ENCODE data around the gene ZBTB18. TPM values are rescaled to one million over a fixed set of nuclear protein-coding genes. Genes with fewer than 3 reads are reported as not detected.

ZBTB18 gene
- total RNA-seq, 1 donor from 2014 or later: 16.7 TPM

GRCh38 chr1:244068567-244068966, 17.5 kb downstream of the ZBTB18 start:
- no peaks in the 10 kb centered on the region for H3K9me3 Mint-ChIP-seq
- peaks cover 6% of the 10 kb centered on the region for H3K27me3 Mint-ChIP-seq
- TF ChIP-seq CTCF (conservative IDR thresholded peaks at IDR 0.05): no peak
- DNase-seq (ENCODE audit: extremely low spot score, unreplicated experiment): no peak
- H3K4me1 Mint-ChIP-seq (ENCODE audit: unreplicated experiment): peaks cover 6% of the 10 kb centered on the region
- no peak overlapping the region for H3K4me3 Mint-ChIP-seq
- no peak overlapping the region for H3K27ac Mint-ChIP-seq
- no peaks in the 10 kb centered on the region for H3K36me3 Mint-ChIP-seq

DNA sequence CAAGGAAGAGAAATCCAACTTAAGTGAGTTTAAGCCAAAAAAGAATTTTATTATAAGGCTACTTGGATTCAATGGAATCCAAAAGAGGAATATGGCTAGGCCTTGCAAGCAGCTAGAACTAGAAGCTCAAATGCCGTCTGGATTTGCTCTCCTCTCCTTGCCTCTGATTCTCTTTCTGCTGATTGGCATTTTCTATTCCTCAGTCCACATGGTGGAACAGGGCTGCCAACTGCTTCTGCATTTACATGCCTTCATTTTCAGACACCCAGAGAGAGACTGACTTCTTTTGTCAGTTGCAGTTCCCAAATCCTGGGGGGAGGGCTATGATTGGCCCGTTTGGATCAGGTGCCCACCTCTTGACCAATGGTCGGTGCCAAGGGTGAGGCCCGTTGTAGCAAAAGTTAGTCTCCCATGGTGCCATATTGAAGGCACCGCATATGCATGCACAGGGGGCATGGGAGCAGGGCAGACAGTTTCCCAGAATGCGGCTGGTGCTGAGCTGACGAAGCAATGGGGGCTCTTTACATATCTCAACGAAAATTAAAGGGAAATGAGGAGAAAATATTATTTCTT, 18.3 kb downstream of the ZBTB18 start:
- Mint-ChIP-seq H3K27ac (no peak overlapping the region), H3K4me1 (ENCODE audit: unreplicated experiment) (peaks cover 6% of the 10 kb centered on the region), H3K27me3 (peaks cover 13% of the 10 kb centered on the region), H3K4me3 (no peak overlapping the region), H3K9me3 (no peaks in the 10 kb centered on the region), H3K36me3 (no peaks in the 10 kb centered on the region)
- no peak for TF ChIP-seq CTCF (conservative IDR thresholded peaks at IDR 0.05)
- DNase-seq (ENCODE audit: extremely low spot score, unreplicated experiment): no peak

DNA sequence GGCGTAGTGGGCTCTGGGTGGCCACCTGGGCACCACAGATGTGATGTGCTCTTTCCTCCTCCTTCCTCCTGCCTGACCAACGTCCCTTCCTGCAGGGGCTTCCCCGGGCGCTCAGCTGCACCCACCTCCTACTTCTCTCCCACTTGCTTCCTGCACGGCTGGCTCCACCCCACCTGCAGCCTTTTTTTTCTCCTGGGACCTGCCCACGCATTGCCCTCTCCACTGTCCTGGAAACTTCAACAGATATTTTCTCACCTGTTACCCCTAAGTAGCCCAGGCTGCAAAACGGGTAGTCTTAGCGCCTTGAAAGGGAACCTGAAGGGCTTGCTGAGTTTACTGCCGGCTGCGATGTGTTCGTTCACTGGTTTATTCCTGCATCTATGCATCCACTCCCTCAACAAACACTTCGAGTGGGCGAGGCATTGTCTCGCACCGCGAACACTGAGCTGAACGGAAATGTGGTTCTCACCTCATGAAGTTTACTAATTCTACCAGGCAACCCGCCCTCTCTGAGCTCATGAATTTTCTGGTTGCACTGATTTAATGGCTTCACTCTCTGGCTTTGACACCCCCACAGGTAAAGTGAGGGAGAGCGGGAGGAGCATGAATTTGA, 23.6 kb downstream of the ZBTB18 start:
- H3K27ac Mint-ChIP-seq: no peak overlapping the region
- no peak overlapping the region for H3K4me3 Mint-ChIP-seq
- H3K4me1 Mint-ChIP-seq (ENCODE audit: unreplicated experiment): peaks cover 3% of the 10 kb centered on the region
- peaks cover 26% of the 10 kb centered on the region for H3K27me3 Mint-ChIP-seq
- H3K9me3 Mint-ChIP-seq: no peaks in the 10 kb centered on the region
- no peak for DNase-seq (ENCODE audit: extremely low spot score, unreplicated experiment)
- H3K36me3 Mint-ChIP-seq: no peaks in the 10 kb centered on the region
- no peak for TF ChIP-seq CTCF (conservative IDR thresholded peaks at IDR 0.05)

- no peak for TF ChIP-seq CTCF (conservative IDR thresholded peaks at IDR 0.05)
- Mint-ChIP-seq H3K27ac (no peak overlapping the region), H3K27me3 (peaks cover 26% of the 10 kb centered on the region), H3K4me3 (no peak overlapping the region), H3K4me1 (ENCODE audit: unreplicated experiment) (peaks cover 3% of the 10 kb centered on the region), H3K36me3 (no peaks in the 10 kb centered on the region), H3K9me3 (no peaks in the 10 kb centered on the region)
- no peak for DNase-seq (ENCODE audit: extremely low spot score, unreplicated experiment)
These were observed 24.2 kb downstream of the ZBTB18 start for GRCh38 chr1:244075247-244075722.

- no peak overlapping the region for H3K27ac Mint-ChIP-seq
- no peak for DNase-seq (ENCODE audit: extremely low spot score, unreplicated experiment)
- H3K4me1 Mint-ChIP-seq (ENCODE audit: unreplicated experiment): peaks cover 3% of the 10 kb centered on the region
- H3K36me3 Mint-ChIP-seq: no peaks in the 10 kb centered on the region
- no peaks in the 10 kb centered on the region for H3K9me3 Mint-ChIP-seq
- no peak overlapping the region for H3K4me3 Mint-ChIP-seq
- peaks cover 26% of the 10 kb centered on the region for H3K27me3 Mint-ChIP-seq
- TF ChIP-seq CTCF (conservative IDR thresholded peaks at IDR 0.05): no peak
These were observed 25.7 kb downstream of the ZBTB18 start for GRCh38 chr1:244076740-244077139.

Data from type B pancreatic cell (in vitro differentiated cells).